ENCODE data around the gene ZNF451.

DNA sequence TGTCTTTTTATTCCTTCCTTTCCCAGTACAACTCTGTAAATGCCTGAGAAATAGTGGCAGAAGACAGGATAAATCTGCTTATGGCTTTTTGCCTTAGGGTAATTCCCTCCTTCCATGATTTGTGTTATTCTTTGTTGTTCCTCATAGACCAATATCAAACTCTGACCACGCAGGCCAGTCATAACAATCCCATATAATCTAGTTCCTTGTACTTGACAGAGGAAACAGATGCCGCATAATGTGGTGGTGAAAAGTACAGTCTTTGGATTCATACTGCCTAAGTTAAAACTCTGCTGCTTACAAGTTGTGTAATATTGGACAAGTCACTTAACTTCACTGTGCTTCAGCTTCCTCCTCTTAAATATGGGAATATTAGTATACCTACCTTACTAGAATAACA lies 74.0 kb downstream of the ZNF451 start:
- TF ChIP-seq, protein P1, sequence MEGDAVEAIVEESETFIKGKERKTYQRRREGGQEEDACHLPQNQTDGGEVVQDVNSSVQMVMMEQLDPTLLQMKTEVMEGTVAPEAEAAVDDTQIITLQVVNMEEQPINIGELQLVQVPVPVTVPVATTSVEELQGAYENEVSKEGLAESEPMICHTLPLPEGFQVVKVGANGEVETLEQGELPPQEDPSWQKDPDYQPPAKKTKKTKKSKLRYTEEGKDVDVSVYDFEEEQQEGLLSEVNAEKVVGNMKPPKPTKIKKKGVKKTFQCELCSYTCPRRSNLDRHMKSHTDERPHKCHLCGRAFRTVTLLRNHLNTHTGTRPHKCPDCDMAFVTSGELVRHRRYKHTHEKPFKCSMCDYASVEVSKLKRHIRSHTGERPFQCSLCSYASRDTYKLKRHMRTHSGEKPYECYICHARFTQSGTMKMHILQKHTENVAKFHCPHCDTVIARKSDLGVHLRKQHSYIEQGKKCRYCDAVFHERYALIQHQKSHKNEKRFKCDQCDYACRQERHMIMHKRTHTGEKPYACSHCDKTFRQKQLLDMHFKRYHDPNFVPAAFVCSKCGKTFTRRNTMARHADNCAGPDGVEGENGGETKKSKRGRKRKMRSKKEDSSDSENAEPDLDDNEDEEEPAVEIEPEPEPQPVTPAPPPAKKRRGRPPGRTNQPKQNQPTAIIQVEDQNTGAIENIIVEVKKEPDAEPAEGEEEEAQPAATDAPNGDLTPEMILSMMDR (IDR thresholded peaks at IDR 0.05): no peak
- no peak for TF ChIP-seq POLR2A (IDR thresholded peaks at IDR 0.05)
- no peak for TF ChIP-seq EP300 (IDR thresholded peaks at IDR 0.05)

Data from tibial nerve (tissue), 4 donors.